CD4-positive, alpha-beta T cell treated with Interleukin-1 beta for 1 hour (primary cell): ENCODE data around the gene INPPL1.
"Not testable (repeated sequence)": the region's sequence is repeated elsewhere in the genome, so short reads cannot be mapped to it uniquely, and the experiment has no call there.

ENCODE experiments used
- DNase-seq, 2 donors: peaks; one replicate each; pipeline ENCODE4 v3.0.0-alpha.2; 2020 to 2022

The INPPL1 gene, protein sequence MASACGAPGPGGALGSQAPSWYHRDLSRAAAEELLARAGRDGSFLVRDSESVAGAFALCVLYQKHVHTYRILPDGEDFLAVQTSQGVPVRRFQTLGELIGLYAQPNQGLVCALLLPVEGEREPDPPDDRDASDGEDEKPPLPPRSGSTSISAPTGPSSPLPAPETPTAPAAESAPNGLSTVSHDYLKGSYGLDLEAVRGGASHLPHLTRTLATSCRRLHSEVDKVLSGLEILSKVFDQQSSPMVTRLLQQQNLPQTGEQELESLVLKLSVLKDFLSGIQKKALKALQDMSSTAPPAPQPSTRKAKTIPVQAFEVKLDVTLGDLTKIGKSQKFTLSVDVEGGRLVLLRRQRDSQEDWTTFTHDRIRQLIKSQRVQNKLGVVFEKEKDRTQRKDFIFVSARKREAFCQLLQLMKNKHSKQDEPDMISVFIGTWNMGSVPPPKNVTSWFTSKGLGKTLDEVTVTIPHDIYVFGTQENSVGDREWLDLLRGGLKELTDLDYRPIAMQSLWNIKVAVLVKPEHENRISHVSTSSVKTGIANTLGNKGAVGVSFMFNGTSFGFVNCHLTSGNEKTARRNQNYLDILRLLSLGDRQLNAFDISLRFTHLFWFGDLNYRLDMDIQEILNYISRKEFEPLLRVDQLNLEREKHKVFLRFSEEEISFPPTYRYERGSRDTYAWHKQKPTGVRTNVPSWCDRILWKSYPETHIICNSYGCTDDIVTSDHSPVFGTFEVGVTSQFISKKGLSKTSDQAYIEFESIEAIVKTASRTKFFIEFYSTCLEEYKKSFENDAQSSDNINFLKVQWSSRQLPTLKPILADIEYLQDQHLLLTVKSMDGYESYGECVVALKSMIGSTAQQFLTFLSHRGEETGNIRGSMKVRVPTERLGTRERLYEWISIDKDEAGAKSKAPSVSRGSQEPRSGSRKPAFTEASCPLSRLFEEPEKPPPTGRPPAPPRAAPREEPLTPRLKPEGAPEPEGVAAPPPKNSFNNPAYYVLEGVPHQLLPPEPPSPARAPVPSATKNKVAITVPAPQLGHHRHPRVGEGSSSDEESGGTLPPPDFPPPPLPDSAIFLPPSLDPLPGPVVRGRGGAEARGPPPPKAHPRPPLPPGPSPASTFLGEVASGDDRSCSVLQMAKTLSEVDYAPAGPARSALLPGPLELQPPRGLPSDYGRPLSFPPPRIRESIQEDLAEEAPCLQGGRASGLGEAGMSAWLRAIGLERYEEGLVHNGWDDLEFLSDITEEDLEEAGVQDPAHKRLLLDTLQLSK

DNA sequence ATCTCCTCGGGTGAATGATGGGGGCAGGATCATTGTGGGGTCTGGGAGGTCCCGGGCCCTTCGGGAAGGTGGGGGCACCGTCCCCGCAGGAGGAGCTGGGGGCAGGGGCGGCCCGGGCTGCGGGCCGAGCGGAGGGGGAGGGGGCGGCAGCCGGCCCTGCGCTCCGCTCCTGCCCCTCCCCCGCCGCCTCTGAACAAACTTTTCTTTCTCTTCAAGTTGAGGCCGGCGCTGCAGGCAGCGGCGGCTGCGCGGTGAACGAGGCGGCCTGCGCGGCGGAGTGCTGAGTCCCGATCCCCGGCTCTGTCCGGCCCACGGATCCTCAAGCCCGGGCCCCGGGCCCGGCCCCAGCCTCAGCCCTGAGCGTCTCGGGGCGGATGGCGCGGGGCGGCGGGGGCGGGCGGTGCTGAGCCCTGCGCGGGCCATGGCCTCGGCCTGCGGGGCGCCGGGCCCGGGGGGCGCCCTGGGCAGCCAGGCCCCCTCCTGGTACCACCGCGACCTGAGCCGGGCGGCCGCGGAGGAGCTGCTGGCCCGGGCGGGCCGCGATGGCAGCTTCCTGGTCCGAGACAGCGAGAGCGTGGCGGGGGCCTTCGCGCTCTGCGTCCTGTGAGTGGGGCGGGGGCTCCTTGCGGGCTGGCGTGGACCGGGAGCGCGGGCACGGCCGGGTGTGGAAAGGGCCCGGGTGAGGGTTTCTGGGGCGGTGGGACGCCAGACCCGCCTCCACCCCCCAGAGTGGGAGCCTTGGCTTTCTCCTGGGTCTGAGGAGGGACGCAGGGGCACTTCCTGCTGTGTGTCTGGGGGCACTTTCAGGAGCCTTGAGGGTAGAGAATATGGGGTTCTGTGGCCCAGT lies at the start of gene INPPL1:
Gene INPPL1, plus strand, starts transcription at position 204 of the 847 bp plus-strand sequence. Its CDS starts 218 bp downstream, at position 422.
- peak; percentile 22 to 37 for DNase-seq

DNA sequence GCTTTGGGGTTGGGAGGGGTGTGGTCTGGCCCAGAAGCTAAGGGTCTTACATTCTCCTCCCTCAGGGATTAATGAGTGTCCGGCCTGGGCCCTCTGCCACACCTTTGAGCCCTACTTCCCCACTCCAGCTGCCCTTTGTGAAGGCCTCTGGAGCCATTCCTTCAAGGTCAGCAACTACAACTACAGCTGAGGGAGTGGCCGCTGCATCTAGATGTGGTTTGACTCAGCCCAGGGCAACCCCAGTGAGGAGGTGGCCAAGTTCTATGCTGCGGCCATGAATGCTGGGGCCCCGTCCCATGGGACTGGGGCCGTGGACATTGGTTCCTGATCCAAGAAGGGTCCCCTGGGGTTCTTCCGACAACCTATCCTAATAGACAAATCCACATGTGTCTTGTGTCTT lies 46.9 kb upstream of the INPPL1 start:
- no peak for DNase-seq

DNA sequence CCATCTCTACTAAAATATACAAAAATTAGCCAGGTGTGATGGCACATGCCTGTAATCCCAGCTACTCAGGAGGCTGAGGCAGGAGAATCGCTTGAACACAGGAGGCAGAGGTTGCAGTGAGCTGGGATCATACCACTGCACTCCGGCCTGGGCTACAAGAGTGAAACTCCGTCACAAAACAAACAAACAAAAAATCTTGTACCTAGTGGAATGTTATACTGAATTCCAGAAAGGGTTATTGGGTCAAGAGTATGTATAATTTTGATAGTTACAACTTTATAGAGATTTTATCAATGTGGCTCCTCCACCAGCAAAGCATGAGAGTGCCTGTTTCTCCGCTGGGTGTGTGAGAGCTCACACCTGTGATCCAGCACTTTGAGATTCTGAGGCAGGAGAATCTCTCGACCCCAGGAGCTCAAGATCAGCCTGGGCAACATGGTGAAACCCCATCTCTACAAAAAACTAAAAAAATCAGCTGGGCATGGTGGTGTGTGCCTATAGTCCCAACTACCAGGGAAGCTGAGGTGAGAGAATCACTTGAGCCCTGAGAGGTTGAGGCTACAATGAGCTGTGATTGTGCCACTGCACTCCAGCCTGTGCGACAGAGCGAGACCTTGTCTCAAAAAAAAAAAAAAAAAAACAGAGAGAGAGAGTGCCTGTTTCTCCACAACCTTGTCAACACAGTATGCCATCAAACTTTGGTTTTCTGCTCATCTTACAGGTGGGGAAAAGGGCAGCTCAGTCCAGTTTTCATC lies 45.3 kb upstream of the INPPL1 start:
- no peak for DNase-seq

DNA sequence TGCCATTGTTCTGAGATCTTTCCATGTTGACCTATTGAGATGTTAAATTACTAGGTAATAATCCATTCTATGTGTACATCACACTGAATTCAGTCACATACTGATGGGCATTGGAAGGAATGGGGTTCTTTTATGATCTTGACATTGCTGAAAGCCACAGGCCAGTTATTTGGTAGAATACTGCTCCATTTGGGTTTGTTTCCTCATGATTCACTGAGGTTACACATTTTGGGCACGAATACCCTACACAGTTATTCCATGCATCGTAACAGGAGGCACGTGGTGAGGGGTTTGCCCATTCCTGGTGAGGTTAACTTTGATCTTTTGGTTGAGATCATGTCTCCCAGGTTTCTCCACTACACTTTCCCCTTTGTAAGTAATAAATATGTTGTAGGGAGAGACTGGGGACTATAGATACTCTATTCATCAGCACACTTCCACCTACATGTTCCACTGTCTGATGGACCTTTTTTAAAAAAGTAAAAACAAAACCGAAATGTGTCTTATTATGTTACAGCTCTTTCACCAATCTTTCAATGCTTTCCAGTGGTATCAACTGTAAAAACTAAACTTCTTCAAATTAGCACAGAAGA lies 44.7 kb upstream of the INPPL1 start:
- no peak for DNase-seq

DNA sequence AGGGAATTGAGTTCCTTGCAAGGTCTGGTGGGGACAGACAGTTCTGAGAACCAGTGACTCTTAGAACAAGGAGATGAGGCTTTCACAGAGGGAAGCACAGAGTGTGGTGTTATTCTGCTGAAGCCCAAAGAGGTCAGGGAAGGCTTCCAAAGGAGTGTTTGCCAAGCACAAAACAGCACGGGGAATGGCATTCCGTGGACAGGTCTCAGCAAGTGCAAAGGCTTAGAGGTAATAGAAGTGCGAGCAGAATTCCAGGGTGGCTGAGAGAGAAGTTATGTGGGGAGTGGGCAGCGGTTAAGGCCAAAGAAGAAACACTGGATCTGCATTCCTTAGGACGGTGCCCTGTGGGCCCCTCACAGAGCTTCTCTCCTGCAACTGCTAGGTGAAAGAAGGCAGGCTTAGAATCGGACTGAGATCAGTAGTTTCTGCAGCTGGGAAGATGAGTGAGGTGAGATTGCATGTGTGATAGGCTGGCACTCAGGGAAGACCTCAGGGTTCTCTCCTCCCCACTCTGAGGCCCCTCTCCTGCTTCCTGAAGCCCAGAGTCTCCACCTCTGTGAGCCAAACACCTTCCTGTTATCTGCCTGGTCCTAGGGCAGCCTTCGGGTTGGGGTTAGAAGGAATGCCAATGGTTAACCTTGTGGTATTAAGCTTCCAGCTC lies 43.5 kb upstream of the INPPL1 start:
- DNase-seq = not testable (repeated sequence)

DNA sequence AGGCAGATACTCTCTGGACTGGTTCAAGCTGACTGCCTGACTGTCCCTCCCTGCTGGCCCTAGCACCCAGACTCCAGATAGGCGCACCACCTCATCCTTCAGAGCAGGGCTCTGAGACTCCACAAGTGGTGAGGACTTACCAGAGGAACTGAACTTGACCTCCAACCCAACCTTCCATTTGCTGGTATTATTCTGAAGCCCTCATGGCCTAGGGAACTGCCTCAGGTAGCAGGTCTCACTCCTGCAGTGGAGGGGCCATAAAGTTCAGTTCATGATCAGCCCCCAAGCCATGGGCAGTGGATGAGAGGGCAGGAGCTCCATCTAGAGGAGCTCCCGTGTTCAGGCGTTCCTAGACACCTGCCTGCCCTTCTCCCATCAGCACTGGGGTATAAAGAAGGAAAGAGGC lies 43.0 kb upstream of the INPPL1 start:
- DNase-seq = not testable (repeated sequence)

DNA sequence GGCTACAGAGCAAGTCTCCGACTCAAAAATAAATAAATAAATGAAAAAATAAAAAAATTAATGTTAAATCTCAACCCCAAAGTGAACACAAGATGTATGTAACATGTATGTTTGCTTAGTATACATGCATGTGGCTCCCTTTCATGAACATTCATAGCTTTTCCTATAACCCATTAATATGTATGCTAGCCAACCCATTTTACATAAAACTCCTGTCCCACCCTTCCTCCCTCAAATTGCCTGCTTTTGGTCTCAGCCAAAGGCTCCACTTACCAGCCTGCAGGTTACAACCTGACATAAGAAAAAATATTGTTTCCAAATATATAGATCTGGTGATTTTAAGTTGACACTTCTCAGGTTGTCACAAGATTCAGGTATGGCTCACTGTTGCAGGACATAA lies 36.3 kb upstream of the INPPL1 start:
- DNase-seq = no peak

DNA sequence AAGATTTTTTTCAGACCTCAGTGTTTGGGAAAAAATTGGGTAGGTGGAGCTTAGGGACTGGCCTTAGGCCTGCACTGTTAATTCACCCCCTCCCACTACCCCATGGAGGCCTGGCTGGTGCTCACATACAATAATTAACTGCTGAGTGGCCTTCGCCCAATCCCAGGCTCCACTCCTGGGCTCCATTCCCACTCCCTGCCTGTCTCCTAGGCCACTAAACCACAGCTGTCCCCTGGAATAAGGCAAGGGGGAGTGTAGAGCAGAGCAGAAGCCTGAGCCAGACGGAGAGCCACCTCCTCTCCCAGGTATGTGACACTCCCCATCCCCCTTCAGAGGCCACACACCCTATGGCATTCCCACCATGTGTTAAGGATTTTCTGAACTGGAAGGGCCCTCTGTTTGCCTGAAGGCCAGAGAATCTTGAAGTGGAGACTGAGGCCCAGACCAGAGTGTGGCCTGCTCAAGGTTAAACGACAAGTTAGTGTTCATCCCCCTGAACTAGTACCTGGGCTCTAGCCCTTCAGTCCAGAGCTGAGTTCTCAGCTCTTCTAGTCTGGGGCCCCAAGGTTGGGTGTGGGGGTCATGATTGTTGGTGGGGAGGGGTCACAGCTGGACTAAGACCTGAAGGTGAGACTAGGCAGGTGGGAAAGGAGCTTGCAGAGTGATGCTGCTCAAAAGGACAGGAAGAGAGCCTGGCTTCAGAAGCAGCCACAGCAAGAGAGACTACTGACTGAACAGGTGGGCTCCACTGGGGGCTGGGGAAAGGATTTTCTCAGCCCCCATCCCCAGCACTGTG lies 34.9 kb upstream of the INPPL1 start:
- no peak for DNase-seq

DNA sequence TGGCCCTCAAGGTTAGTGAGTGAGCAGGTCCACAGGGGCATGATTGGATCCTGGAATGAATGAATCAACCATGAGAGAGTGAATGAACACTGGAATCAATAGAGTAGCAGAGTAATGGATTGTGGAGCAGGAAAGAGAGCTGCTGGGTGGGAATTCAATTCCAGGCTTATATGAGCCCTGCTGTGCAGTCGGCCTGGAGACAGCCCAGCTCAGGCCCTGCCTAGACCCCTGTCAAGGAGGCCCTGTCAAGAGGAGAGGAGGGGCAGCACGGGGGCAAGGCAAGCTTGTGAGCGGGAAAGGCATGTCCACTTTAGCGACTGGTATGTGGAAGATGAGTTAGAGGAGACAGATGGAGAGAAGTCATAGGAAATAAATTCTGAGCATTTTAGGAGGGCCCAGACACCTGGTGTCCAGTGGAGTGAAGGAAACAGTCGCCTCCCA lies 33.9 kb upstream of the INPPL1 start:
- DNase-seq = no peak

DNA sequence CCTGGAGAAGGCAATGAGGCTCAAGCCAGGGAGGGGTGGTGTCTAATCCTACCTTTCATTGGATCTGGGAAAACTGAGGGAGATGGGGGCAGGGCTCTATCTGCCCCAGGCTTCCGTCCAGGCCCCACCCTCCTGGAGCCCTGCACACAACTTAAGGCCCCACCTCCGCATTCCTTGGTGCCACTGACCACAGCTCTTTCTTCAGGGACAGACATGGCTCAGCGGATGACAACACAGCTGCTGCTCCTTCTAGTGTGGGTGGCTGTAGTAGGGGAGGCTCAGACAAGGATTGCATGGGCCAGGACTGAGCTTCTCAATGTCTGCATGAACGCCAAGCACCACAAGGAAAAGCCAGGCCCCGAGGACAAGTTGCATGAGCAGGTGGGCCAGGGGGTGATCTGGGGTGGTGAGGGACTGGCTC lies 32.6 kb upstream of the INPPL1 start, which contains the start of gene FOLR1:
Gene FOLR1, plus strand, starts transcription at position 180 of the 421 bp plus-strand sequence. Its CDS starts 34 bp downstream, at position 214.
- DNase-seq = no peak

DNA sequence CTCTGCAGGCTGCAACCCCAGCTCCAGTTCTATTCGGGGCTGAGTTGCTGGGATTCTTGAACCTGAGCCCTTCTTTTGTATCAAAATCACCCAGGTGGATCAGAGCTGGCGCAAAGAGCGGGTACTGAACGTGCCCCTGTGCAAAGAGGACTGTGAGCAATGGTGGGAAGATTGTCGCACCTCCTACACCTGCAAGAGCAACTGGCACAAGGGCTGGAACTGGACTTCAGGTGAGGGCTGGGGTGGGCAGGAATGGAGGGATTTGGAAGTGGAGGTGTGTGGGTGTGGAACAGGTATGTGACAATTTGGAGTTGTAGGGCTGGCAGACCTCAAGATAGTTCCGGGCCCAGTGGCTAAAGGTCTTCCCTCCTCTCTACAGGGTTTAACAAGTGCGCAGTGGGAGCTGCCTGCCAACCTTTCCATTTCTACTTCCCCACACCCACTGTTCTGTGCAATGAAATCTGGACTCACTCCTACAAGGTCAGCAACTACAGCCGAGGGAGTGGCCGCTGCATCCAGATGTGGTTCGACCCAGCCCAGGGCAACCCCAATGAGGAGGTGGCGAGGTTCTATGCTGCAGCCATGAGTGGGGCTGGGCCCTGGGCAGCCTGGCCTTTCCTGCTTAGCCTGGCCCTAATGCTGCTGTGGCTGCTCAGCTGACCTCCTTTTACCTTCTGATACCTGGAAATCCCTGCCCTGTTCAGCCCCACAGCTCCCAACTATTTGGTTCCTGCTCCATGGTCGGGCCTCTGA lies 28.9 kb upstream of the INPPL1 start:
- no peak for DNase-seq

DNA sequence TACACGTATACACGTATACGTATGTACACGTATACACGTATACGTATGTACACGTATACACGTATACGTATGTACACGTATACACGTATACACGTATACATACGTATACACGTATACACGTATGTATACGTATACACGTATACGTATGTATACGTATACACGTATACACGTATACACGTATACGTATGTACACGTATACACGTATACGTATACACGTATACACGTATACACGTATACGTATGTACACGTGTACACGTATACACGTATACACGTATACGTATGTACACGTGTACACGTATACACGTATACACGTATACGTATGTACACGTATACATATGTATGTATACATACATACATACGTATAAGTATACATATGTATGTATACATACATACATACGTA lies 23.1 kb upstream of the INPPL1 start:
- not testable (repeated sequence) for DNase-seq

DNA sequence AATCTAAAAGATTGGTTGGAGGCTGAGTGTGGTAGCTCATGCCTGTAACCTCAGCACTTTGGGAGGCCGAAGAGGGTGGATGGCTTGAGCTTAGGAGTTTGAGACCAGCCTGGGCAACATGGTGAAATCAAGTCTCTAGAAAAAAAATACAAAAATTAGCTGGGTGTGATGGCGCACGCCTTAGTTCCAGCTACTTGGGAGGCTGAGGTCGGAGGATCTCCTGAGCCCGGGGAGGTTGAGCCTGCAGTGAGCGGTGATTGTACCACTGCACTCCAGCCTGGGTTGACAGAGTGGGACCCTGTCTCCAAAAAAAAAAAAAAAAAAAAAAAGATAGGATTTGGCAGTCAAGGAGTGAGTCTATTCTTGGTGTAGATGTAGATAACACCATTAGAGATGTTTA lies 22.0 kb upstream of the INPPL1 start:
- no peak for DNase-seq

DNA sequence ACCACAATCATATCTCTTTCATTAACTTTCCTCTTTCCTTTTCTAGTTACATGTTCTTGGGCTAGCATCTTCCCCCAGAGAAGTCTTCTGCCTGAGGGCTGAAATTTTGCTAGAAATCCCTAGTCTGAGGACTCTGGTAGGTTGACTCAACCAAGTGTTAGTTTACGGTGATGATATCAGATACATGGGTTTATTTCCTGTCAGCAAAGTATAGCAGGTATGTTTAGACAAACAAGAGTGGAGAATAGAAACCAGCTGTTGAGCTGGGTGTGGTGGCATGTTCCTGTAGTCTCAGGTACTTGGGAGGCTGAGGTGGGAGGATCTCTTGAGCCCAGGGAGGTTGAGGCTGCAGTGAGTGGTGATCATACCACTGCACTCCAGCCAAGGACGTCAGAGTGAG lies 21.4 kb upstream of the INPPL1 start:
- DNase-seq = no peak

DNA sequence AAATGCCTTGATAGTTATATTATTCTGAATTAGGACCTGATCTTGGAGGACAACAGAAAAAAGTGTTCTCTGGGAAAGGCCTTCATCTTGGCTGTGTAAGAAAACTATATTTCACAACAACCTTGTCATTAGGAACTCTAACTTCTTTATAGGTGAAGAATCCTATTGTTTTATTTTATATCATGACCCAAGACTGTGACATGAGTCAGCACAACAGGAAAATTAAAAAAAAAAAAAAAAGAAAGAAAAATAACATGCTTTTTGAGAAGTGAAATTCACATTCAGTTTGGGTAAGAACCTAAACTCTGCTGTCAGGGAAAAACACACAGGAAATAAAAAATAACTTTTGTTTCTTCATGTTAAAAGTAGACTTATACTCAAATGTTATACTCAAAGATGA lies 19.7 kb upstream of the INPPL1 start:
- no peak for DNase-seq

DNA sequence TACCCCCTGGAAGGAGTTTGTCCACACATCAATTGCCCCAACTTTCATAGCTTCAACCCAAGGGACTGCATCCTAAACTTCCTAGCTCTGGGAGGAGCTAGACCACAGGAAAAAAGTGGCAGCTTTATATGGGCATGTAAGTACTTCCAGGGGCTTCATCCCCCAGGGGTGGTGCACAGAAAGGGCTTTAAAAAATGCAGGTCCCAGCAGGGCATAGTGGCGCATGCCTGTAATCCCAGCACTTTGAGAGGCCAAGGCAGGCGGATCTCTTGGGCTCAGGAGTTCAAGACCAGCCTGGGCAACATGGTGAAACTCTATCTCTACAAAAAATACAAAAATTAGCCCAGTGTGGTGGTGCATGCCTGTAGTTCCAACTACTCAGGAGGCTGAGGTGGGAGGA lies 17.8 kb upstream of the INPPL1 start:
- not testable (repeated sequence) for DNase-seq

DNA sequence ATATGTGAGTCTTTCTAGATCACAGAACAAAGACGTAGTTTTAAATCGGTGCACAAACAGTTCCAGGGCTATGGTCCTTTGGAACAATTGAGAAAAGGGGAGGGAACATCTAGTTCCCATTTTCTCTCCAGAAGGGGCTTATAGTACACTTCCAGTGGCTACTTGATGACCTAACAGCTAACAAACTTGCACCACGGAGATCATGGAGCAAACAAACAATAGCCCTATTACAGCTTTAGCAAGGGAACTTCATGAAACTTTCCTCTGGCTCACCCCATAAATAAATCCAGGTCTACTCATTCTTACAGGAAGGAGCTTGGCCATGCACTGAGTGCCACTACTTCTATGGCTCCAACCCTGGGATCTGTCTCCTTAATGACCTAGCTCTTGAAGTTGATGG lies 16.3 kb upstream of the INPPL1 start:
- DNase-seq = no peak

DNA sequence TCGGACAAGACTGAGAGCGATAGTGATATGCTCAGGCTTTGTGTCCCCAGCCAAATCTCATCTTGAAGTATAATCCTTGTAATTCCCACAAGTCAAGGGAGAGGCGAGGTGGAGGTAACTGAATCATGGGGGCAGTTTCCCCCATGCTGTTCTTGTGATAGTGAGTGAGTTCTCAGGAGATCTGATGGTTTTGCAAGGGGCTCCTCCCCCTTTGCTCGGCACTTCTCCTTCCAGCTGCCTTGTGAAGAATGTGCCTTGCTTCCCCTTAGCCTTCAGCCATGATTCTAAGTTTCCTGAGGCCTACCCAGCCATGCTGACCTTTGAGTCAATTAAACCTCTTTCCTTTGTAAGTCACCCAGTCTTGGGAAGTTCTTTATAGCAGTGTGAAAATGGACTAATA lies 15.5 kb upstream of the INPPL1 start:
- DNase-seq = no peak

DNA sequence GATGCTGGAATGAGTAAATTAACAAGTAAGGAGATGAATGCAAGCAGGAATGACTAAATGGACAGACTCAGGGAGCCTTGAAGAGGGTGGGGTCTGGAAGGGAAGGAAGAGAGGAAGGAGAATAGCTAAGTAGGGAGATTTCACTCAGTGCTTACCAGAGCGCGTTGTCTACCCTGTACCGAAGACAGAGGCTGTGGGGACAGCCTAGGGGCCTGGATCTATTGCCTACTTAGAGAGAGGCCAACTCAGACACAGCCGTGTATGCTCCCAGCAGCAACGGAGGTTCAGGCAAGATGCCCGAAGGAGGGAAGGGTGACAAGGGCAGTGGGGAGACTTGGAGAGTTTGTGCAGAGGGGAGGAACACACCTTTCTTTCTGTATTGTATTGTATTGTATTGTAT lies 7.9 kb upstream of the INPPL1 start, which contains the start of gene FOLR2:
Gene FOLR2, plus strand, starts transcription at position 157 of the 400 bp plus-strand sequence. CDS start 1,791 bp downstream, outside the sequence.
- DNase-seq = no peak
